ENCODE results near the gene ANO6.

Gene ANO6

DNA sequence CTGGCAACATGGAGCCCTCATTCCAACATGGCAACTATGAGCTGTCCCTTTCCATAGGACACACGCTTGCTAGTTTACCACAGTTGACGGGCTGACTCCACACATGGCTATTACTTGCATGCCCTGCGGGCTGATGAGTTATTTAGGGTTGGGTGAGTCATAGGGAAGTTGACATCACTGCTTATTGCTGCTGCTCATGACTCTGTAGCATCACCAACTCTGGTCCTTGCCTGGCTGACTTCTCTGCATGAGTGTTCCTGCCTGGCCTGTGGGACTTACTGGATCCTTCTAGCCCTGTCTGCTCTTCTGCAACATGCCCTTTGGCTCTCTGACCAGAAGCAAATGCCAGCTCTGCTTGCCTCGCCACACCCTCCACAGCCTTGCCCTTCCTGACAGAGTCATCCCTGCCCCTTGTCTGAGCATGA is 199.5 kb downstream of the ANO6 start:
- TF ChIP-seq, protein P1, sequence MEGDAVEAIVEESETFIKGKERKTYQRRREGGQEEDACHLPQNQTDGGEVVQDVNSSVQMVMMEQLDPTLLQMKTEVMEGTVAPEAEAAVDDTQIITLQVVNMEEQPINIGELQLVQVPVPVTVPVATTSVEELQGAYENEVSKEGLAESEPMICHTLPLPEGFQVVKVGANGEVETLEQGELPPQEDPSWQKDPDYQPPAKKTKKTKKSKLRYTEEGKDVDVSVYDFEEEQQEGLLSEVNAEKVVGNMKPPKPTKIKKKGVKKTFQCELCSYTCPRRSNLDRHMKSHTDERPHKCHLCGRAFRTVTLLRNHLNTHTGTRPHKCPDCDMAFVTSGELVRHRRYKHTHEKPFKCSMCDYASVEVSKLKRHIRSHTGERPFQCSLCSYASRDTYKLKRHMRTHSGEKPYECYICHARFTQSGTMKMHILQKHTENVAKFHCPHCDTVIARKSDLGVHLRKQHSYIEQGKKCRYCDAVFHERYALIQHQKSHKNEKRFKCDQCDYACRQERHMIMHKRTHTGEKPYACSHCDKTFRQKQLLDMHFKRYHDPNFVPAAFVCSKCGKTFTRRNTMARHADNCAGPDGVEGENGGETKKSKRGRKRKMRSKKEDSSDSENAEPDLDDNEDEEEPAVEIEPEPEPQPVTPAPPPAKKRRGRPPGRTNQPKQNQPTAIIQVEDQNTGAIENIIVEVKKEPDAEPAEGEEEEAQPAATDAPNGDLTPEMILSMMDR (IDR thresholded peaks at IDR 0.05; ENCODE audit: borderline replicate concordance, insufficient read depth, low read depth, low read length): no peak
- H3K4me3 ChIP-seq (ENCODE audit: low read depth, low read length): no peak overlapping the region

DNA sequence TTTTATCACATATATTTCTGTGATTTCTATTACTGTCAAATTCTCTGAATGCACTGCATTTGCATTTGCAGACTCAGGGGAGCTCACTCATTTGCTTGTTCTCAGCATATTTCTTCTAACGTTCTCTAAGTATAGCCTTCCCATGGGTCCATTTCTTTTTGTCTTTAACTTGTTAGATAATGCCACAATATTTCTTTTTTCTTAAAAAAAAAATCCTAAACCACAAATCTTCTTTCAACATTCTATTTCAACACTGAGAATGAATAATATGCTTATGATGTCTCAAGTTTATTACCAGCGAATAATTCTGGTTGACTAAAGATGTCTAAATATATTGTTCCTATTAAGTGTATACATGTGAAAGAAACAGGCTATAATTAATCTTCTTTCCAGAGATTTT is 200.2 kb downstream of the ANO6 start:
- no peak overlapping the region for H3K4me3 ChIP-seq (ENCODE audit: low read depth, low read length)
- TF ChIP-seq, protein P1 (IDR thresholded peaks at IDR 0.05; ENCODE audit: borderline replicate concordance, insufficient read depth, low read depth, low read length): no peak

DNA sequence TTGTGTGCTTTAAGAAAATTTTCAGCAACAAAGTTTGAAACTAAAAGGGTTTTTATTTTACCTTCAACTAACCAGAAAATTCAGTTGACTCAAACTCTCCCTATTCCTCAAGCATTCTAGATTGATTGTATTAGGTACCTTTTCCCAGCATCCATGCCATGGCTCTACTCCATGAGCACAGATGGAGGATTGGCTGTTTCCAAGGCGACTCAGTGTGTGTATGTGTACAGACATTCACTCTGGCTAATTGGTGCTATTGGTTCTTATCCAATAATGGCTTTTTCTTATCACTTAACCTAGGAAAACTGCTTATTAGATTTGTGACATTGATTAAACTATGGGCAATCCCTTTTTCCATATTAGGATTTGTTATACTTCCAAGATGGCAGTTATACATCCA is 202.6 kb downstream of the ANO6 start:
- no peak overlapping the region for H3K4me3 ChIP-seq (ENCODE audit: low read depth, low read length)
- TF ChIP-seq, protein P1 (IDR thresholded peaks at IDR 0.05; ENCODE audit: borderline replicate concordance, insufficient read depth, low read depth, low read length): no peak

DNA sequence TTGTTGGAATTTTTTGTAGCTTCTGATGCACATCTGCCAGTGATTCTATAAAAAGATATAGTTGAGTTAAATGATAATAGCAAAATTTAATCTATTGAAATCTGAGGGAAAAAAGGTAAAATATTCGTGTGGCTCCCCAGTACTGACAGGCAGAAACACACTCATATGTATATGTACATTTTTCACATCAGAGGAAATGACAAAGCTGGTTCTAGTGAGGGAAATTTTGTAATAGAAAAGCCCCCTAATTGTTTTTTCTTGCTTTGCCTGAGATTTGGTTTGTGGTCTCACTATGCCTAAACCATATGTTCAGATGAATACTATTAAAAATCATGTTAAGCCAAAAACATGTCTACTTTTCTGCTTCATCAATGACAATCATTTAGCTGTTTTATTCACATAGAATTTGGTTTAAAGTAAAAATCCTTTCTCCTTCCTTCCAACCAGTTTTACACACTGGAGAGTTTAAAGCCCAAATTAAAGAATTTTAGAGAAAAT is 203.5 kb downstream of the ANO6 start:
- TF ChIP-seq, protein P1 (IDR thresholded peaks at IDR 0.05; ENCODE audit: borderline replicate concordance, insufficient read depth, low read depth, low read length): no peak
- H3K4me3 ChIP-seq (ENCODE audit: low read depth, low read length): no peak overlapping the region

DNA sequence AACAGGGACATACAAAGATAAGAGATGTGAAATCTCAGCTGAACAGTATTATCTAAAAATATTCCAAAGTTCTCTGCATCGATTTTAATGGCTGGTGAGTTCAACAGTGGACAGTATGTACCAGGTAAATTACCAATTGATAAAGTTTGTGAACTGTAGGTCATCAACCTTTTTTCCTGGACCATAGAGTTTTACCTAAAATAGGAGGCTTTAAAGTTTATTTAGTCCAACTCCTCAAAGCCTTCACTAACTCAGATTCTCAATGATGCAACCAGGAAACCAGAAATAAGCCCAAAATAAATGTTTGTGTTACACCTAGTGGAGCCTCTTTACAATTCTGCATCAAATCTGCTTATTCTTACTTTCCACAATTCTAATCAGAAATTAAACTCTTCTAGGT is 205.8 kb downstream of the ANO6 start:
- TF ChIP-seq, protein P1 (IDR thresholded peaks at IDR 0.05; ENCODE audit: borderline replicate concordance, insufficient read depth, low read depth, low read length): no peak
- no peak overlapping the region for H3K4me3 ChIP-seq (ENCODE audit: low read depth, low read length)

DNA sequence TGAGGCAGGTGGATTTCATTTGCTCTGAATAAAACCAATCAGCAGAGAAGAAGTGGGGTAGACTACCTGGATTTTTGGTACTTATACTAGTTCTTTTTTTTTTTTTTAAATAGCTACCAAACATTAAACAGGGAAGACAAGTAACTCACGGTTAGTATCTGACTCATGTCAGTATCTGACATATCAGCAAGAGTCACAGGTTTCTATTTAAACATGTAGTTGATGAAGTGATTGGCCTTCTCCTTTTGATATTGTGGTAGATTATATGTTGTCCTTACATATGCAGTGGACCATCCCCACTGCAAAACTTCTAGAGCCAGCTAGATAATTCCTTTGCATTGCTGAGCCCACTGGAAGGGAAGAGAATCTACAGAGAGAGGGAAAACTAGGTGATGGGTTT is 208.0 kb downstream of the ANO6 start:
- H3K4me3 ChIP-seq (ENCODE audit: low read depth, low read length): no peak overlapping the region
- TF ChIP-seq, protein P1 (IDR thresholded peaks at IDR 0.05; ENCODE audit: borderline replicate concordance, insufficient read depth, low read depth, low read length): no peak

DNA sequence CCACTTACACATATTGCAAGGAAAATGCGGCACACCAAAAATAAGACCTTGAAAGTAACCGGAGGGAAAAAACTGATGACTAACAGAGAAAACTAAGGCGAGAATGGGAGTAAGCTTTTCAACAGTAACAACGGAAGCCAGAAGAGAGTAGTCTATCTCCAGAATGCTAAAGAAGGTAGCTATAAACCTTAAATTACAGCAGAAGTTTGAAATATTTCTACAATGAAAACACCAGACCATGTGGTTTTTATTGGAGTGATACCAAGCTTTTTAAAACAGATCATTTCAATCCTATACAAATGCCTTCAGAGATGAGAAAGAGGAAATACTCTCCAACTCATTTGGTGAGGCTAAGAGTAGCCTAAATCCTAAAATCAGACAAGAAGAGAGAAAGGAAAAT is 209.5 kb downstream of the ANO6 start:
- H3K4me3 ChIP-seq (ENCODE audit: low read depth, low read length): no peak overlapping the region
- TF ChIP-seq, protein P1 (IDR thresholded peaks at IDR 0.05; ENCODE audit: borderline replicate concordance, insufficient read depth, low read depth, low read length): no peak

All from GM12875 (cell line).